Neural cell (in vitro differentiated cells): ENCODE results near the gene ZNF688. TPM values are rescaled to one million over a fixed set of nuclear protein-coding genes. Genes with fewer than 3 reads are reported as not detected.

Experiments used
- H2AFZ ChIP-seq: fragments of 200-600, 300-800 bp; sonication (generic), shearing (Covaris generic); 2 replicates; pipeline ENCODE4 v1.6.0; 2014; ENCODE audit warnings: low read depth, mild to moderate bottlenecking, antibody characterized with exemption, low read length, moderate library complexity
- H3F3A ChIP-seq: fragments of 200-600 bp; shearing (Covaris generic); 2 replicates; pipeline ENCODE4 v1.6.1; 2016; ENCODE audit warnings: mild to moderate bottlenecking, moderate library complexity, mixed read lengths, antibody characterized with exemption, low read length; ENCODE audit not compliant: insufficient read depth, poor library complexity, severe bottlenecking
- H3K27ac ChIP-seq: fragments of 200-600, 300-800 bp; sonication (generic), shearing (Covaris generic); 2 replicates; pipeline ENCODE4 v1.5.1; 2014; ENCODE audit warnings: mild to moderate bottlenecking, low read length, moderate library complexity
- H3K27me3 ChIP-seq: fragments of 300-800, 200-600 bp; sonication (generic), shearing (Covaris generic); 2 replicates; pipeline ENCODE4 v1.6.0; 2014; ENCODE audit warnings: mild to moderate bottlenecking, low read depth, low read length, moderate library complexity; ENCODE audit not compliant: insufficient read depth
- H3K36me3 ChIP-seq: fragments of 300-800, 200-600 bp; sonication (generic), shearing (Covaris generic); 2 replicates; pipeline ENCODE4 v1.5.1; 2014; ENCODE audit warnings: mild to moderate bottlenecking, antibody characterized with exemption, low read length, moderate library complexity; ENCODE audit not compliant: insufficient read depth
- H3K4me2 ChIP-seq: fragments of 300-800, 200-600 bp; sonication (generic), shearing (Covaris generic); 2 replicates; pipeline ENCODE4 v1.6.0; 2014; ENCODE audit warnings: mild to moderate bottlenecking, low read length
- H3K4me3 ChIP-seq: fragments of 300-800, 200-600 bp; sonication (generic), shearing (Covaris generic); 2 replicates; pipeline ENCODE4 v1.5.1; 2014; ENCODE audit warnings: mild to moderate bottlenecking, low read length, moderate library complexity
- H3K79me2 ChIP-seq: fragments of 200-600 bp; shearing (Covaris generic); replicated peaks from 2 replicates; pipeline ENCODE4 v1.6.0; 2014; ENCODE audit warnings: mild to moderate bottlenecking, low read length, moderate library complexity; ENCODE audit not compliant: insufficient read depth
- H3K9ac ChIP-seq: fragments of 300-800, 200-600 bp; sonication (generic), shearing (Covaris generic); 2 replicates; pipeline ENCODE4 v1.6.1; 2016; ENCODE audit warnings: mild to moderate bottlenecking, low read length, mixed read lengths
- H3K9me2 ChIP-seq: fragments of 200-600 bp; shearing (Covaris generic); 2 replicates; pipeline ENCODE4 v1.6.1; 2016; ENCODE audit warnings: mild to moderate bottlenecking, low read length, mixed read lengths; ENCODE audit not compliant: insufficient read depth
- H3K9me3 ChIP-seq: fragments of 200-600, 300-800 bp; sonication (generic), shearing (Covaris generic); 2 replicates; pipeline ENCODE4 v1.6.1; 2016; ENCODE audit warnings: mild to moderate bottlenecking, mixed run types, low read length, moderate library complexity, mixed read lengths
- H4K20me1 ChIP-seq: fragments of 200-600 bp; shearing (Covaris generic); 2 replicates; pipeline ENCODE4 v1.6.1; 2016; ENCODE audit warnings: mild to moderate bottlenecking, mixed run types; ENCODE audit not compliant: insufficient read depth
- EP300 ChIP-seq: fragments of 450-650 bp; conservative IDR thresholded peaks from 2 replicates; pipeline ENCODE4 v1.6.1; 2014; ENCODE audit warnings: antibody characterized with exemption, mild to moderate bottlenecking, moderate library complexity; ENCODE audit not compliant: poor library complexity, severe bottlenecking
- EZH2 ChIP-seq: fragments of 200-600, 300-800 bp; shearing (Covaris generic), sonication (generic); IDR thresholded peaks from 2 replicates; pipeline ENCODE4 v1.6.1; 2014; ENCODE audit warnings: antibody characterized with exemption, low read length, borderline replicate concordance, mild to moderate bottlenecking; ENCODE audit not compliant: insufficient read depth, poor library complexity, severe bottlenecking
- MXI1 ChIP-seq: fragments of 450-650 bp; conservative IDR thresholded peaks from 2 replicates; pipeline ENCODE4 v1.6.1; 2014; ENCODE audit warnings: antibody characterized with exemption, mild to moderate bottlenecking; ENCODE audit not compliant: poor library complexity, severe bottlenecking
- POLR2AphosphoS5 ChIP-seq: IDR thresholded peaks from 2 replicates; pipeline ENCODE4 v1.6.1; 2012
- RAD21 ChIP-seq: fragments of 450-650 bp; conservative IDR thresholded peaks from 2 replicates; pipeline ENCODE4 v1.6.1; 2014; ENCODE audit warnings: antibody characterized with exemption, mild to moderate bottlenecking, moderate library complexity
- SMC3 ChIP-seq: fragments of 450-650 bp; conservative IDR thresholded peaks from 2 replicates; pipeline ENCODE4 v1.6.1; 2014; ENCODE audit warnings: antibody characterized with exemption, mild to moderate bottlenecking, moderate library complexity; ENCODE audit not compliant: poor library complexity
- TAF1 ChIP-seq: IDR thresholded peaks from 2 replicates; pipeline ENCODE4 v1.6.1; 2012; ENCODE audit warnings: low read depth
- polyA plus RNA-seq: library from polyadenylated mRNA; depleted of rRNA; stranded (reverse); fragments of >200 nt; gene quantifications from 2 replicates; pipeline ENCODE4 v1.2.3, GENCODE V29; 2014
- TF ChIP-seq, protein P1 (sequence below): fragments of 450-650 bp; IDR thresholded peaks from 2 replicates; pipeline ENCODE4 v1.5.1; 2014; ENCODE audit warnings: antibody characterized with exemption, mild to moderate bottlenecking, moderate library complexity; ENCODE audit not compliant: poor library complexity, severe bottlenecking
- TF ChIP-seq, protein P2 (sequence below): IDR thresholded peaks from 2 replicates; pipeline ENCODE4 v1.6.1; 2012; ENCODE audit warnings: borderline replicate concordance

Gene ZNF688
- polyA plus RNA-seq, 1 donor from 2014 or later = 28.4 TPM

DNA sequence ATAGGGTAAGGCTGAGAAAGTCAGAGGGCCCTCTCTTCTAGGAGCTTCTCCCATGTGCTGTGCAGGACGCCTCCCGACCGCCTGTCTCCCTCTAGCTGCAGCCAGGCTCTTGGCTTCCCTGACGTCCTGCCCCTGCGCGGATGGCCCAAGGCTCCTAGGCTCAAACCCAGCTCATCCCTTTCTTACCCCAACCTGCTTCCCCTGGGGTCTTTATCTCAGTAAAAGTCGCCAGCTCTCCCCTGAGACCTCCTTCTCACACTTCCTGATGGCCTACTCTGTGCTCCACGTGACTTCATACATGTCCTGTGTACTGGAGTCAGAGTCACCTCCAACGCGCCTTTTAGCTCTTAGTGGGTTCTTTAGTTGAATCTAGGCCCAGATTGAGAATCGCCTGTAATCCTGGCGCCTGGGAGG is 35.7 kb downstream of the ZNF688 start:
- H3K9me3 ChIP-seq = no peaks in the 10 kb centered on the region
- H3K27me3 ChIP-seq = no peaks in the 10 kb centered on the region
- H3K79me2 ChIP-seq = peaks cover 11% of the 10 kb centered on the region
- peak overlapping the region; percentile 86 for H3K9ac ChIP-seq
- H4K20me1 ChIP-seq = no peaks in the 10 kb centered on the region
- H3K4me3 ChIP-seq = peak overlapping the region; percentile 78
- TF ChIP-seq EP300 (no peak), POLR2AphosphoS5 (no peak), SMC3 (peak; percentile 23), TAF1 (no peak), EZH2 (no peak), MXI1 (no peak), RAD21 (peak; percentile 25)
- TF ChIP-seq, protein P1, sequence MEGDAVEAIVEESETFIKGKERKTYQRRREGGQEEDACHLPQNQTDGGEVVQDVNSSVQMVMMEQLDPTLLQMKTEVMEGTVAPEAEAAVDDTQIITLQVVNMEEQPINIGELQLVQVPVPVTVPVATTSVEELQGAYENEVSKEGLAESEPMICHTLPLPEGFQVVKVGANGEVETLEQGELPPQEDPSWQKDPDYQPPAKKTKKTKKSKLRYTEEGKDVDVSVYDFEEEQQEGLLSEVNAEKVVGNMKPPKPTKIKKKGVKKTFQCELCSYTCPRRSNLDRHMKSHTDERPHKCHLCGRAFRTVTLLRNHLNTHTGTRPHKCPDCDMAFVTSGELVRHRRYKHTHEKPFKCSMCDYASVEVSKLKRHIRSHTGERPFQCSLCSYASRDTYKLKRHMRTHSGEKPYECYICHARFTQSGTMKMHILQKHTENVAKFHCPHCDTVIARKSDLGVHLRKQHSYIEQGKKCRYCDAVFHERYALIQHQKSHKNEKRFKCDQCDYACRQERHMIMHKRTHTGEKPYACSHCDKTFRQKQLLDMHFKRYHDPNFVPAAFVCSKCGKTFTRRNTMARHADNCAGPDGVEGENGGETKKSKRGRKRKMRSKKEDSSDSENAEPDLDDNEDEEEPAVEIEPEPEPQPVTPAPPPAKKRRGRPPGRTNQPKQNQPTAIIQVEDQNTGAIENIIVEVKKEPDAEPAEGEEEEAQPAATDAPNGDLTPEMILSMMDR = peak; percentile 57
- TF ChIP-seq, protein P2, sequence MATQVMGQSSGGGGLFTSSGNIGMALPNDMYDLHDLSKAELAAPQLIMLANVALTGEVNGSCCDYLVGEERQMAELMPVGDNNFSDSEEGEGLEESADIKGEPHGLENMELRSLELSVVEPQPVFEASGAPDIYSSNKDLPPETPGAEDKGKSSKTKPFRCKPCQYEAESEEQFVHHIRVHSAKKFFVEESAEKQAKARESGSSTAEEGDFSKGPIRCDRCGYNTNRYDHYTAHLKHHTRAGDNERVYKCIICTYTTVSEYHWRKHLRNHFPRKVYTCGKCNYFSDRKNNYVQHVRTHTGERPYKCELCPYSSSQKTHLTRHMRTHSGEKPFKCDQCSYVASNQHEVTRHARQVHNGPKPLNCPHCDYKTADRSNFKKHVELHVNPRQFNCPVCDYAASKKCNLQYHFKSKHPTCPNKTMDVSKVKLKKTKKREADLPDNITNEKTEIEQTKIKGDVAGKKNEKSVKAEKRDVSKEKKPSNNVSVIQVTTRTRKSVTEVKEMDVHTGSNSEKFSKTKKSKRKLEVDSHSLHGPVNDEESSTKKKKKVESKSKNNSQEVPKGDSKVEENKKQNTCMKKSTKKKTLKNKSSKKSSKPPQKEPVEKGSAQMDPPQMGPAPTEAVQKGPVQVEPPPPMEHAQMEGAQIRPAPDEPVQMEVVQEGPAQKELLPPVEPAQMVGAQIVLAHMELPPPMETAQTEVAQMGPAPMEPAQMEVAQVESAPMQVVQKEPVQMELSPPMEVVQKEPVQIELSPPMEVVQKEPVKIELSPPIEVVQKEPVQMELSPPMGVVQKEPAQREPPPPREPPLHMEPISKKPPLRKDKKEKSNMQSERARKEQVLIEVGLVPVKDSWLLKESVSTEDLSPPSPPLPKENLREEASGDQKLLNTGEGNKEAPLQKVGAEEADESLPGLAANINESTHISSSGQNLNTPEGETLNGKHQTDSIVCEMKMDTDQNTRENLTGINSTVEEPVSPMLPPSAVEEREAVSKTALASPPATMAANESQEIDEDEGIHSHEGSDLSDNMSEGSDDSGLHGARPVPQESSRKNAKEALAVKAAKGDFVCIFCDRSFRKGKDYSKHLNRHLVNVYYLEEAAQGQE = no peak
- H3K4me2 ChIP-seq = peak overlapping the region; percentile 71
- H3K27ac ChIP-seq = peak overlapping the region; percentile 87
- H2AFZ ChIP-seq = peak overlapping the region; percentile 89
- peaks cover 6% of the 10 kb centered on the region for H3F3A ChIP-seq
- H3K9me2 ChIP-seq = no peaks in the 10 kb centered on the region
- H3K36me3 ChIP-seq = no peaks in the 10 kb centered on the region

DNA sequence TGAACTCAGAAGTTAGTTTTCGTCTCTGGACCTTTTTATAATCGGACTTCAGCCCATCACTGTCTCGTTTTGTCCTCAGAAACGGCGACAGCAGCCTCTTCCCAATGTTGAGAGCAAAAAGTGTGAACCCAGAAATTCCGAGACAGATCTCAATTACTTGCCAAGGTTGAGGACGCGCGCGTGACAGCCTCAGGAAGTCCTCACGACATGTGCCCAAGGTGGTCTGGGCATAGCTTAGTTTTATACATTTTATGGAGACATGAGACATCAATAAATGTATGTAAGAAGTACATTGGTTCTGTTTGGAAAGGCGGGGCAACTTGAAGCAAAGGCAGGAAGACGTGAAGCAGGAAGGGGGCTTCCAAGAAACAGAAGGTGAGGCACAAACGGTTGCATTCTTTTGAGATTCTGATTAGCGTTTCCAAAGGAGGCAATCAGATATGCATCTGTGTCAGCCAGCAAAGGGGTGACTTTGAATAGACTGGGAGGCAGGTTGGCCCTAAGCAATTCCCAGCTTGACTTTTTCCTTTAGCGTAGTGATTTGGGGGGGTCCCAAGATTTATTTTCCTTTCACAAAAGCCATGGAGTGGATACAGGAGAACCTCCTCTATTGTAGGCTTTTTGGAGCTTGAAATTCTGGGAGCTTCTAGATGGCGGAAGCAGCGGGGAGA is 36.3 kb downstream of the ZNF688 start:
- peak overlapping the region; percentile 71 for H3K4me2 ChIP-seq
- H2AFZ ChIP-seq = peak overlapping the region; percentile 89
- peak overlapping the region; percentile 86 for H3K9ac ChIP-seq
- H3K9me3 ChIP-seq = no peaks in the 10 kb centered on the region
- H4K20me1 ChIP-seq = no peaks in the 10 kb centered on the region
- peaks cover 6% of the 10 kb centered on the region for H3F3A ChIP-seq
- H3K27ac ChIP-seq = peak overlapping the region; percentile 87
- TF ChIP-seq EZH2 (no peak), MXI1 (peak; percentile 94), POLR2AphosphoS5 (no peak), RAD21 (peak; percentile 50), SMC3 (peak; percentile 60), TAF1 (peak; percentile 34)
- TF ChIP-seq, protein P2 = no peak
- TF ChIP-seq, protein P1 = no peak
- no peaks in the 10 kb centered on the region for H3K9me2 ChIP-seq
- H3K36me3 ChIP-seq = no peaks in the 10 kb centered on the region
- peak overlapping the region; percentile 78 for H3K4me3 ChIP-seq
- H3K27me3 ChIP-seq = no peaks in the 10 kb centered on the region
- peaks cover 11% of the 10 kb centered on the region for H3K79me2 ChIP-seq
